CD1c-positive myeloid dendritic cell (primary cell): ENCODE data around the gene ZNF224.
A peak's percentile ranks its signal among the peaks of the same experiment; 100 is the strongest.
"Not testable (repeated sequence)": the region's sequence is repeated elsewhere in the genome, so short reads cannot be mapped to it uniquely, and the experiment has no call there.

Experiments
- DNase-seq: peaks from one replicate; pipeline ENCODE4 v3.0.0-alpha.2; 2016; ENCODE audit errors: extremely low spot score

ZNF224 gene

GRCh38 chr19:44093931-44094765, at the start of gene ZNF224:
Gene ZNF224, plus strand, starts transcription at chr19:44094361. Its CDS starts 3,513 bp downstream, at chr19:44097874.
- peak; percentile 94 for DNase-seq

DNA sequence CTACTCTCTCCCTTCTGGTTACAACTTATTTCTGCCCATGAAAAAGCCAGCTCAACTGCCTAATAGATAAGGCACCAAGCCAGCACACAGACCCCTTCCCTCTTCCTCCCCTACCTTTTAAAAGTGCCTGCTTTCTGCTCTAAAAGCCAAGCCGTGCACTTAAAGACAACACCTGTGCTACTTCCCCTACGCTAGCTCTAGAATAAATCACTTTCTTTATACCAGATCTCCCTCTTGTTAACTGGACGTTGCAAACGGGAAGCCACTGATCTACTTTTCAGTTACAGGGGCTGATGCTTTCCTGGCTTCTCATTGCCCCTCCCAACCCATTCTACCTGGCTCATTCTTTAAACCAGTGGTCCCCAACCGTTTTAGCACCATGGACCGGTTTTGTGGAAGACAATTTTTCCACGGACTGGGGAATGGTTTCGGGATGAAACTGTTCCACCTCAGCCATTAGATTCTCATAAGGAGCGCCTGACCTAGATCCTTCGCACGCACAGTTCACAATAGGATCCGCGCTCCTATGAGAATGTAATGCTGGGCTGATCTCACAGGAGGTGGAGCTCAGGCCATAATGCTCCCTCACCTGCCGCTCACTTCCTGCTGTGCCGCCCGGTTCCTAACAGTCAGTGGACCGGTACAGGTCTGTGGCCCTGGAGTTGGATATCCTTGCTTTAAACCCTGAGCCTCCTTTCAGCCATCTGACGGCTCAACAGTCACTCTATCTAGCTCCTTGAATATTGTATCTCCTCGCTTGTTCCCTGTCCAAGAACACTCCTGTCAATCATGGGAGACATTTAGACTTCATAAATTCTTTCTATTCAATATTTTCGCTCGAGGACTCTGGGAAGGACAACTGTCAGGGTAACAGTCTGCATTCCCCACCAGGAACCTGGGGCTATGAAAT, 43.2 kb upstream of the ZNF224 start:
- peak; percentile 9 for DNase-seq

- DNase-seq: peak; percentile 91
Measured at GRCh38 chr19:44051650-44052402, 42.3 kb upstream of the ZNF224 start, which contains the start of gene ZNF223. Gene ZNF223, plus strand, starts transcription at chr19:44052036. Its CDS starts 3,141 bp downstream, at chr19:44055177.

DNA sequence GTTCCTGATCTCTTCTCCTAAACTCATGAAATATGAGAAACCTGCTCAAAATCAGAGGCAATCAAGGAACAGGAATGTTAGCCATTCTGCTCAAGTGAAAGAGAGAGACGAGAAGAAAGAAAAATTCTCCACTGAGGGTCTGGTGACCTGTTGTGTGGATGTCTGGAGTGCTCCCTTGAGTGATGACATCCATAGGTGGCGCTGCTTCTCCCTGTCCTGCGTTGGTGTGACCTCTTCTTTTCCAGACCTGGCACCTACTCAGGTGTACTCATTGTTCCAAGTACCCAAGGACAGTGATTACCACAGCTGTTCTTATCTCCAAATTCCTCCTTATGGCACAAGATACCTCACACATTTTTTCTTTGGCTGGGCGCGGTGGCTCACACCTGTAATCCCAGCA, 38.3 kb upstream of the ZNF224 start:
- no peak for DNase-seq

DNA sequence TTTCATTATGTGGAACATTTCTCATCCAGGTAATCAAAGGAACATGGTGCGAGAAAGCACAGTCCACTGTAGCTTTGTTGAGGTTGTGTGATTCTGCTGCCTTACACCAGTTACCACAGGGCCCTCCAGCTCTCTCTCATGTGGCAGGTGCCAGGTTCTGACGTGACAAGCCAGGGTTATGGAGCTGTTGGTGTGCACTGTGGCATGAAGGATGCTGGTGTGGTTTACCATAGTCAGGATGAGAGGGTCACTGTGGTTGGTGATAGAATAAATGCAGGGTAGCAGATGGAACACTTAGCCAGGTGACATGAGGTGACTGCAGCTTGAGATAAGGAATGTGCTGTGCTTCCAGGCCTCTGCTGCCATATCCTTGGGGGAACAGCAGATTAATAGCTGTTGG, 34.9 kb upstream of the ZNF224 start:
- DNase-seq: no peak

DNA sequence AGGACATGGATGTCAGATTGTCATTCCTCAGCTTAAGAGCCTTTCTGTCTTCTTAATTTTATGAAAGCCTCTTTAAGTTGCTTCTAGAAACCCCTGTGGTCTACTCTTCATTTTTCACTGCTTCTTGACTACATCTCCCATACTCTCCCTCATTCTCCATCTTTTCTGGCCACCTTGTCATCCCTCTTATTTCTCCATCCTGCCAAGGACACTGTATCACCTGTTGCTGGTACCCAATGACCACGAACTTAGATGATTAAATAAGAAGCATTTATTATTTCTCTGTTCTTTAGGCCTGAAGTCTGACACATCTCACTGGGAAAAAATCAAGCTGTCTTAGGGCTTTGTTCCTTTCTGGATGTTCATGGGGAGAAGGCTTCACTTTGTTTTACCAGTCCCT, 33.1 kb upstream of the ZNF224 start:
- DNase-seq: no peak

DNA sequence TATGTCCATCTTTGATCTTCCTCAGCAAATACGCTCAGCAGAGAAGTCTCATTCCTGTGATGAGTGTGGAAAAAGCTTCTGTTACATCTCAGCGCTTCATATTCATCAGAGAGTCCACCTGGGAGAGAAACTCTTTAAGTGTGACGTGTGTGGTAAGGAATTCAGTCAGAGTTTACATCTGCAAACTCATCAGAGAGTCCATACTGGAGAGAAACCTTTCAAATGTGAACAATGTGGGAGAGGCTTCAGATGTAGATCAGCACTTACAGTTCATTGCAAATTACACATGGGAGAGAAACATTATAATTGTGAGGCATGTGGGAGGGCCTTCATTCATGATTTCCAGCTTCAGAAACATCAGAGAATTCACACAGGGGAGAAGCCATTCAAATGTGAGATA, 27.9 kb upstream of the ZNF224 start:
- no peak for DNase-seq

DNA sequence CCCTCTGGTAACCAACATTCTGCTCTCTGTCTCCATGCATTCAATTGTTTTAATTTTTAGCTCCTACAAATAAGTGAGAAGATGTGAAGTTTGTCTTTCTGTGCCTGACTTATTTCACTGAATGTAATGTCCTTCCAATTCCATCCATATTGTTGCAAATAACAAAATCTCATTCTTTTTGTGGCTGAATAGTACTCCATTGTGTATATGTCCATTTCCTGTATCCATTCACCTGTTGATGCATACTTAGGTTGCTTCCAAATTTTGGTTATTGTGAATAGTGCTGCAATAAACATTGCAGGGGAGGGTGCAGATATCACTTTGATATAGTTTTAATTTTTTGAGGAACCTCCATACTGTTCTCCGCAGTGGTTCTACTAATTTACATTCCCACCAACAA, 24.7 kb upstream of the ZNF224 start:
- no peak for DNase-seq

DNA sequence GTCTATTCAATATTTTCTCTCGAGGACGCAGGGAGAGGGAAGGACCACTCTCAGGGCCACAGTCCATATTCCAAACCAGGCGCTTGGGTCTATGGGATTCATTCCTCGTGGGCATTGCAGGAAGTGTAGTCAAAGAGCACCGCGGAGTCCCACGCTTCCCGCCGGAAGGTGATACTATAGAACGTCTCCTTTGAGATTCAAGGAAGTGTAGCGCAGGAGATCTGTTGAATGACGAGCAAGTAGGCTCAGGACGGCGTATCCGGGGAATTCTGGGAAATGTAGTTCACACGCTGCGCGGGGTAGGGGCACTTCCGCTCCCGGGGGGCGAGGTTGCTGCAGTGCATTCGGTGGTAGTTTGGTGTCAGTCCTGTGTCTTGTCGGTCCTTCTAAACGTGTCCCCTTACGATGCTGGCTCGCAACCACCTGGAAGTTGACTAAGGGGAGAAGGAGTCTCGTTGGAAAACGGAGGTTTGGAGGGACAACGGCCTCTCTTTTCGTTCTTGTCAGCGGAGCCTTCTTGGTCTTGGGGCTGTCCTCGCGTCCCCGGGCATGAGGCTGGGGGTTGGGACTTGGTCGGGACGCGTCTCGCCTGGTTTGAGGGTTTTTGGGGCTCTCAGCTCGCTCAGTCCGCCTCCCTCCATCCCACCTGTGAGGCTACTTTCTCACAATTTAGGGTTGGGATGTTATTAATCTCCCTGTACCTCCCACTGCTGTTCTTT, 22.2 kb upstream of the ZNF224 start, which contains the start of gene ZNF284:
TSS of gene ZNF284 (plus strand) at position 336 of the 719 bp plus-strand sequence. CDS start 4,231 bp downstream, outside the sequence.
- DNase-seq: peak; percentile 94

- DNase-seq: no peak
Measured at GRCh38 chr19:44072543-44073401, 21.4 kb upstream of the ZNF224 start.

DNA sequence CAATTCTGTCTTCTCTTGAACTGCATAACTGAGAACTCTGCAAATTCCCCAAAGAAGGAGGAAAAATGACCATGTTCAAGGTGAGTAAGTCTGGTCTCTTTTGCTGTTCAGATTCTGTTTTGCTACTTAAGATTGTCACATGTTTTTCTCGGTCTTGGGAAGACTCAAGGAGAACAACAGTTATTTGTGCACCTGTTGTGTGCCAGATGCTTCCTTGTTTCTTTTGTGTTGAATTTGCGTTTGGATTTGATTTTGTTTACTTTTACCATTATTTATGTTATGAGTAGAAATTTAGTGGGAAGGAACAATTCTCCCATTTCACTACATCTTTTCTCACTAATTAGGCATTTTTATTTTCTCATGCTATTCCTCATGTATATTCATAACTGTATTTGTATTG, 17.8 kb upstream of the ZNF224 start:
- no peak for DNase-seq

DNA sequence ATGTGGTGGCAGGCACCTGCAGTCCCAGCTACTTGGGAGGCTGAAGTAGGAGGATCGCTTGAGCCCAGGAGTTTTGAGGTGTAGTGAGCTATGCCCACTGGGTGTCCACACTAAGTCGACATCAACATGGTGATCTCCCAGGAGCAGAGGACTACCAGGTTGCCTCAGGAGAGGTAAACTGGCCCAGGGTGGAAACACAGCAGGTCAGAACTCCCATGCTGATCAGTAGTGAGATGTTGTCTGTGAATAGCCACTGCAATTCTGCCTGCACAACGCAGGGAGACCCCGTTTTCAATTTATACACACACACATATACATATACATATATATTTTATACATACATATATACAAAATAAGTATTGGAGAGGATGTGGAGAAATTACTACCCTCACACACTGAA, 2.1 kb upstream of the ZNF224 start:
- DNase-seq: no peak

- no peak for DNase-seq
Measured at GRCh38 chr19:44107751-44108150, 13.6 kb downstream of the ZNF224 start.

DNA sequence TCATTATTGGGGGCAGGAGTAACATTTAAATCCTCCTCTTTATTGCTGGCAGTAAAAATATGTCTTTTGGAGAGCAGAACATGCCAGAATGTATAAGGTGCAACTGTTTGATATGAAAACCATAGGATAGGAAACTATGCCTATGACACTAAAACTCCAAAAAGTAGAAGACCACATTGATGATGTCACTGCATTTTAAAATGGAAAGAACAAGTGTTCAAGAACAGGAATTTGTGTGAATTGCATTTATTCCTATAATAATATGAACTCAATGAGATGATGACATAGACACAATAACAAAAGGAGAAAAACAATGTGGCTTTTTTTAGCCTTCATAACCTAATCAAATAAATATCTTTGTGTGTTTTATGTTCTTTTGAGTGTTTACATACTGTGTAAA, 15.3 kb downstream of the ZNF224 start:
- no peak for DNase-seq

DNA sequence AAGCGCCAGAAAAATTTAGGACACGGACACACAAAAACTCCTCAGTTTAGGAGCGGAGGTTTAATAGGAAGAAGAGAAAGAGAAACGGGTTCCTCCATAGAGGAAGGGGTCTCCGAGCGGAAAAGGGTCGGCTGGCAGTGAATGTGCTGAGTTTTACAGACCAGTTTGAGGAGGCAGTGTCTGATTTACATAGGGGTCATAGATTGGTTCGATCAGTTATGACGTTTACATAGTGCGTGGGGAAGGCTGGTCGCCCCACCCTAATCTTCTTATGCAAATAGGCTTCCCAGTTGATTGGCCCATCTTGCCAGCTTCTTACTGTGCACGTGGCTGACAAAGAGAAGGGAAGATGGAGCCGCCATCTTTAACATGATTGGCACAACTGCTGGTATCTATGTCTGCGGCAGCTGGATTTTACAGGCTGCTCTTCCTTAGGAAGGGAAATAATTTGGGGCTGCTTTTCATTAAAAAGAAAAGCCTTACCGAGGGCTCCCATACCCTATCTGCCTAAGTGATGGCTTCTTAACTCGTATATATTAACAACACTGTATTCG, 17.8 kb downstream of the ZNF224 start:
- peak; percentile 47 for DNase-seq

DNA sequence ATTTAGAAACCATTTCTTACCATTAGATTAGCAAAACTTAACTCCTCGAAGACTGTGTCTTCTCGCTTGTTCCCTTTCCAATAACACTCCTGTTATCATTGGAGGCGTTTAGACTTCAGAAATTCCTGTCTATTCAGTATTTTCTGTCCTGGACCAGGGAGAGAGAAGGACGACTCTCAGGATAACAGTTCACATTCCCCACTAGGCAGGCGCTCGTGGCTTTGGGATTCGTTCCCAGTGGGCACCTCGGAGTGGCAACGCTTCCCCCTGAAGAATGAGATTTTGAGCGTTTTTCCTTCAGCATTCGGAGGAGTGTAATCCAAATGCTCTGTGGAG, 18.6 kb downstream of the ZNF224 start:
- no peak for DNase-seq

GRCh38 chr19:44113138-44113783, 19.1 kb downstream of the ZNF224 start, which contains the start of gene ZNF225:
Gene ZNF225, plus strand, starts transcription at chr19:44113399. Its CDS starts 2,429 bp downstream, at chr19:44115828.
- DNase-seq: peak; percentile 97

GRCh38 chr19:44113784-44114390, 19.7 kb downstream of the ZNF224 start:
- DNase-seq: no peak

DNA sequence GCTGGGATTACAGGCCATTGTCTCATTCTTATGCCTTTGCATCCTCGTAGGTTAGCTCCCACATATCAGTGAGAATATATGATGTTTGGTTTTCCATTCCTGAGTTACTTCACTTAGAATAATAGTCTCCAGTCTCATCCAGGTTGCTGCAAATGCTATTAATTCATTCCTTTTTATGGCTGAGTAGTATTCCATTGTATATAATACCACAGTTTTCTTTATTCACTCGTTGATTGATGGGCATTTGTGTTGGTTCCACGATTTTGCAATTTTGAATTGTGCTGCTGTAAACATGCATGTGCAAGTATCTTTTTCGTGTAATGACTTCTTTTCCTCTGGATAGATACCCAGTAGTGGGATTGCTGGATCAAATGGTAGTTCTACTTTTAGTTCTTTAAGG, 27.0 kb downstream of the ZNF224 start:
- not testable (repeated sequence) for DNase-seq
